Fibroblast of the aortic adventitia (primary cell): Measurements from ENCODE around the gene FXYD5. TPM values are rescaled to one million over a fixed set of nuclear protein-coding genes. Genes with fewer than 3 reads are reported as not detected.
A peak's percentile ranks its signal among the peaks of the same experiment; 100 is the strongest.

Experiments
- DNase-seq: peaks from one replicate; pipeline ENCODE4 v3.0.0-alpha.2; 2010; ENCODE audit warnings: low read depth
- H3K4me3 ChIP-seq: 2 replicates; pipeline ENCODE4 v1.5.1; 2011; ENCODE audit warnings: low read depth, mild to moderate bottlenecking, control low read depth, low read length, moderate library complexity
- total RNA-seq: library from RNA; depleted of rRNA; stranded (reverse); fragments of >200 nt; gene quantifications from 2 replicates; pipeline ENCODE4 v1.2.3, GENCODE V29; 2012; ENCODE audit warnings: low replicate concordance
- TF ChIP-seq, protein P1 (sequence below): IDR thresholded peaks from 2 replicates; pipeline ENCODE4 v1.5.1; 2011; ENCODE audit warnings: mild to moderate bottlenecking, low read length, control low read depth, inconsistent platforms; ENCODE audit not compliant: insufficient read depth

The FXYD5 gene
- total RNA-seq, 1 donor, result 59.8 TPM

DNA sequence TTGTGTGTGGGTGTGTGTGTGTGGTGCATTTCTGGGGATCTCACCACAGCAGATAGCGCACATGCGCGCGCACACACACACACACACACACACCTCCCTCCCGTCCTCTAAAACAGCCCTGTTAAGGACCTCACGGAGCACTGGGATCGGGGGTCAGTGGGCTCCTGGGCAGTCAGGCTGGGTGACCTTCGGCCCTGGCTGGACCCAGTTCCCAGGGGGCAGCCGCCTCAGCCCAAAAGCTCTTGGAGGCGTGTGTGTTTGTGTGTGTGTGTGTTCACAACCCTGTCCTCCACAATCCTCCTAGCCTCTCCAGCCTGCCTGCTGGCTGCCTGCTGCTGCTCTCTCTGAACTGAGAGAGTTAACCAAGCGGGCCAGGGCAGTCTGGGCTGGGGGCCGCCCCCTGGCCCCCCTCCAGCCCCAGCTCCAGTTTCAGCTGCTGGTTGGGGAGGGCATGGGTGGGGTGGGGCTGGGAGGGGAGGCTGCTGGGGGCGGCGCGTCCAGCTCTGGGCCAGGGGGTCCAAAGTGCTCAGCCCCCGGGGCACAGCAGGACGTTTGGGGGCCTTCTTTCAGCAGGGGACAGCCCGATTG, 16.1 kb upstream of the FXYD5 start, which contains the start of gene FXYD1:
Gene FXYD1 (plus strand): TSS at position 520 of the 588 bp plus-strand sequence. CDS start 1,256 bp downstream, outside the sequence.
- H3K4me3 ChIP-seq, result peak within 1 kb of the TSS; percentile 38
- TF ChIP-seq, protein P1, sequence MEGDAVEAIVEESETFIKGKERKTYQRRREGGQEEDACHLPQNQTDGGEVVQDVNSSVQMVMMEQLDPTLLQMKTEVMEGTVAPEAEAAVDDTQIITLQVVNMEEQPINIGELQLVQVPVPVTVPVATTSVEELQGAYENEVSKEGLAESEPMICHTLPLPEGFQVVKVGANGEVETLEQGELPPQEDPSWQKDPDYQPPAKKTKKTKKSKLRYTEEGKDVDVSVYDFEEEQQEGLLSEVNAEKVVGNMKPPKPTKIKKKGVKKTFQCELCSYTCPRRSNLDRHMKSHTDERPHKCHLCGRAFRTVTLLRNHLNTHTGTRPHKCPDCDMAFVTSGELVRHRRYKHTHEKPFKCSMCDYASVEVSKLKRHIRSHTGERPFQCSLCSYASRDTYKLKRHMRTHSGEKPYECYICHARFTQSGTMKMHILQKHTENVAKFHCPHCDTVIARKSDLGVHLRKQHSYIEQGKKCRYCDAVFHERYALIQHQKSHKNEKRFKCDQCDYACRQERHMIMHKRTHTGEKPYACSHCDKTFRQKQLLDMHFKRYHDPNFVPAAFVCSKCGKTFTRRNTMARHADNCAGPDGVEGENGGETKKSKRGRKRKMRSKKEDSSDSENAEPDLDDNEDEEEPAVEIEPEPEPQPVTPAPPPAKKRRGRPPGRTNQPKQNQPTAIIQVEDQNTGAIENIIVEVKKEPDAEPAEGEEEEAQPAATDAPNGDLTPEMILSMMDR, result no peak
- peak; percentile 33 for DNase-seq

DNA sequence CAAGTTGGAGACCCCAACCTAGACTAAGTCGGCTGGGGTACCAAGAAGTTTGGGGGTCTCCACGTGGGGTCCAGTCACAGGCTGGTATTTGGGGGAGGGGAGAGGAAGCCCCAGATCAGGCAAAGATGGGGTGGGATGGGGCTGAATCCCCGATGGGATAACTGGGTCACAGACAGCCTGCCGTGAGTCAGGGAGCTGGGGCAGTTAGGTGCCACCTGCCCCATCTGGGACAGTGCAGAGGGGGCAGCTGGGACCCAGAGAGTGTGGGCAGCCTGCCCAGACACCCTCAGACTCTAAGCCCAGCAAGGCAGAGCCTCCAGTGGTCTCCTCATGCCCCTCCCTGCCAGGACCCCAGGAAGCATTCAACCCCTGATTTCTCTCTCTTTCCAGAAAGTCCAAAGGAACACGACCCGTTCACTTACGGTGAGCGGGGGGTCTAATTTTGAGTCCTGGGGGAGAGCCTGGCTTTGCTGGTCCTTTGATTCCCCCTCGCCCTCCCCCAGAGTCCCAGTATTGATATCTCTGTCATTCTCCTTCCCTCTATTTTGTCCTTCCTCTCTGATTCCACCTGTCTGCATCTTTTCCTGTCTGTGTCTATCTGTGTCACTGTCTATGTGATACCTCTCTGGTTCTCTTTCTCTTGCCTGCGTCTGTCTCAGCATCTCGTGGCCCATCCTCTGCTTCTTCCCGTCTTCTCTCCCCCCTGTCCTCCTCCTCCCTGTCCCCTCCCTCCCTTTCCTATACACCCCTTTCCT, 14.2 kb upstream of the FXYD5 start:
- no peak overlapping the region for H3K4me3 ChIP-seq

DNA sequence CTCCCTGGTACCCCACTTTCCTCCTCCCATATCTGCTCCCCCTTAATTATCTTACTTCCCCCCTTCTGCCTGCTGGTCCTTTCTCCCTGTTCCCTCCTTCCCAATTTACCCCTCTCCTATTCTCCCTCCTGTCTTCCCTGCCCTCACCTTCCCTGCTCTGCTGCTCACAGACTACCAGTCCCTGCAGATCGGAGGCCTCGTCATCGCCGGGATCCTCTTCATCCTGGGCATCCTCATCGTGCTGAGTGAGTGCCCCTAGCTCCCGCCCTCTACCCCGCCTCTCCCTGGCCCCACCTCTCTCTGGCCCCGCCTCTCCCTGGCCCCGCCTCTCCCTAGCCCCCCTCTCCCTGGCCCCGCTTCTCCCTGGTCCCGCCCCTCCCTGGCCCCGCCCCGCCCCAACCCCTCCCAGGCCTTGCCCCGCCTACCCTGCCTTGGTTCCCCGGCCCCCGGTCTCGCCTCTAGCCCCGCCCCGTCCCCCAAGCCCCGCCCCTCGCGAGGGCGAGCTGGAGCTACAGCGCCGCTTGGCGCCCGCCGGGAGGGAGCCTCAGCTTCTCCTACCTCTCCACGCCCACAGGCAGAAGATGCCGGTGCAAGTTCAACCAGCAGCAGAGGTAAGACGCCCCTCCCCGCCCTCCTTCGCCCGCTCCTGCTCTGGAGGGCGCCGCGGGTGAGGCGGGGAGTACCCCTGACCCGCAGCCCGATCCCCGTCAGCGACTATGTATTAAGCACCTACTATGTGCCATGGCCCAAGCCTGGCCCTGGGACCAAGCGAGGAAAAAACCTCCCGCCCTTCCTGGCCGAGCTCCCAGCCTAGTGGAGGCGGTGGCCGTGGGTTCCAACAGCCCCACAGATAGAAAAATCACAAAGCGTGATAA, 13.3 kb upstream of the FXYD5 start:
- TF ChIP-seq, protein P1, result peak; percentile 64
- peak overlapping the region; percentile 13 for H3K4me3 ChIP-seq
- DNase-seq, result peak; percentile 79

More for the DNA sequence above, 14.2 kb upstream of the FXYD5 start:
- DNase-seq, result no peak
- TF ChIP-seq, protein P1, result no peak

DNA sequence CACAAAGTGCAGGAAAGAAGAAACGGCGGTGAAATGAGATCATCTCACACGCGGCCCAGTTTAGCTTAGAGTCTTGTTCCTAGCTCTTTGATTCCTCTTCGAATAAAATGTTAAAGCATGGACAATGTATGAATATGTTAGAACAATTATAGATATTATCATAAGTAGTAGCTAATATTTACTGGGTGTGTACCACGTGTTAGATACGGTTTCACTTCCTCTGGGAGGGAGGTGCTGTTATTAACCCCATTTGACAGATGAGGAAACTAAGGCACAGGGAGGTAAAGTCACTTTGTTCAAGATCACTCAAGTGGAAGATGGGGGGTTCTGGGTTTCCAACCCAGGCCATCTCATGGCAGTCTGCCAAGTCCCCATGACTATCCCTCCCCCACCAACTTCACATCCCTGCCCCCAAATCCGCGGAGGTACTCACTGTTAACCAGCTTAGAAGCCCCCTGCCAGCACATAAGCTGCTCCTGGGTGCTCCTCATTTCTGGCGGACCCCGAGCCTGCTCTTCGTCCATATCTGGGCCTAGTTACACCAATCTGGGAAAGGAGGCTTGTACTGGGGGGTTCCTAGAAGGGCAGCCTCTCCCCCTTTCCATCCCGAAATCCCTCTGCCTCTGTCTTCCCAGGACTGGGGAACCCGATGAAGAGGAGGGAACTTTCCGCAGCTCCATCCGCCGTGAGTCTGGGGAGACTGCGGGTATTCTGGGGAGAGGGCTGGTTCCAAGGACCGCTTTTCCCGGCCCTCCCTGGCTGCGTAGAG, 12.5 kb upstream of the FXYD5 start:
- DNase-seq, result no peak
- TF ChIP-seq, protein P1, result no peak
- H3K4me3 ChIP-seq, result no peak overlapping the region

DNA sequence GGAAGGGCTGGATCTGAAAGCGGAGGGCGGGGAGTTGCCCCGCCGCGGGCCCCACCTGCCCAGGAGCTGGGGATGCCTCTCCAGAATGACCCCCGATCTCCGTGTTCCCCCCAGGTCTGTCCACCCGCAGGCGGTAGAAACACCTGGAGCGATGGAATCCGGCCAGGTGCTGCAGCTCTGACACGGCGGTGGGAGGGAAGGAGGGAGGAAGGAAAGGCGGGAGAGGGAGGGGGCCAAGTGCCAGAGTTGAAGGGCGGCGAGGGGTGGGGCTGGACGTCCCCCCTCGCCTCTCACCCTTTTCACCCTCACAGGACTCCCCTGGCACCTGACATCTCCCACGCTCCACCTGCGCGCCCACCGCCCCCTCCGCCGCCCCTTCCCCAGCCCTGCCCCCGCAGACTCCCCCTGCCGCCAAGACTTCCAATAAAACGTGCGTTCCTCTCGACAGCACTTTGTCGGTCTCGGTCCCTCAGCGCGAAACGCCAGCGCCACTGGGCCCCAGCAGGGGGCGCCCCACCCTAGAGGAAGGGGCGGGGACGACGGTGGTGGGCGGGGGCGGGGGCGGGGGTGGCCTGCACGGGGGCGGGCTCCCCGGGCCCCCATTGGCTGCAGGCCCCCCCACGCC, 11.8 kb upstream of the FXYD5 start:
- DNase-seq, result no peak
- TF ChIP-seq, protein P1, result peak; percentile 35
- H3K4me3 ChIP-seq, result no peak overlapping the region
